Mucosa of rectum (tissue), 2 donors: Measurements from ENCODE around the gene MSX1.
A peak's percentile ranks its signal among the peaks of the same experiment; 100 is the strongest.

Source experiments
- H3K27ac ChIP-seq, 2 donors: one replicate each; pipeline ENCODE4 v1.7.0; 2013; ENCODE audit warnings: inconsistent platforms in 2 of 2, low read depth in 2 of 2, low read length in 2 of 2
- H3K27me3 ChIP-seq, 2 donors: one replicate each; pipeline ENCODE4 v1.7.0; 2013; ENCODE audit warnings: low read length in 2 of 2; ENCODE audit not compliant: control insufficient read depth in 2 of 2, insufficient read depth in 2 of 2
- H3K36me3 ChIP-seq, 2 donors: one replicate each; pipeline ENCODE4 v1.7.0; 2013; ENCODE audit warnings: low read length in 2 of 2; ENCODE audit not compliant: control insufficient read depth in 2 of 2, insufficient read depth in 2 of 2
- H3K4me1 ChIP-seq, 2 donors: one replicate each; pipeline ENCODE4 v1.7.0; 2013; ENCODE audit warnings: low read length in 2 of 2, mild to moderate bottlenecking in 1 of 2; ENCODE audit not compliant: control insufficient read depth in 2 of 2, insufficient read depth in 2 of 2
- H3K4me3 ChIP-seq, 2 donors: one replicate each; pipeline ENCODE4 v1.7.0; 2013; ENCODE audit warnings: low read length in 2 of 2
- H3K9ac ChIP-seq, 2 donors: one replicate each; pipeline ENCODE4 v1.7.0; 2013; ENCODE audit warnings: low read length in 2 of 2, low read depth in 1 of 2, mild to moderate bottlenecking in 1 of 2
- H3K9me3 ChIP-seq, 2 donors: one replicate each; pipeline ENCODE4 v1.7.0; 2013; ENCODE audit warnings: low read length in 2 of 2; ENCODE audit not compliant: control insufficient read depth in 2 of 2
- donor health status: healthy.
- donor health status: Normal muscosa, but diverticular disease.

MSX1 gene

DNA sequence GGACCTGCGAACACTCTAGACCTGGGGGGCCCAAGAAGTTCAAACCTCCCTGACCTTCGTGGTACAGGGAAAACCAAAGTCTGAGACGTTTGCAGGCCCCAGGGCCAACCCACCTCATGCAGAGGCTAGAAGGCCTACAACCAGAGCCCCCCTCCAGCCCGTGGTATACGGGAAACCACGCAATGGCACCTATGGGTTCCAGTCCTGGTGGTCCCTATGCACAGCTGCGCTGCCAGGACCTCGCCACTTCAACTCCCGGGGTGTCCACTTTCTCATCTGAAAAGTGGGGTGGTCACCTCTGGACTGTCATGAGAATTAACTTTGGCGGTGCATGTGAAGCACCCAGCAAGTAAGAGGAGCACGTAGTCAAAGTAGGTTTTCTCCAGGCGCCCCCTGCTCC, 8.4 kb upstream of the MSX1 start:
- no peaks in the 10 kb centered on the region for H3K9me3 ChIP-seq
- H3K36me3 ChIP-seq: no peaks in the 10 kb centered on the region
- peaks cover 42 to 55% of the 10 kb centered on the region in 2 donors for H3K27me3 ChIP-seq
- H3K4me1 ChIP-seq: peaks cover 4% of the 10 kb centered on the region in 2 donors
- H3K4me3 ChIP-seq: no peak overlapping the region
- no peak overlapping the region for H3K27ac ChIP-seq
- H3K9ac ChIP-seq: no peak overlapping the region

DNA sequence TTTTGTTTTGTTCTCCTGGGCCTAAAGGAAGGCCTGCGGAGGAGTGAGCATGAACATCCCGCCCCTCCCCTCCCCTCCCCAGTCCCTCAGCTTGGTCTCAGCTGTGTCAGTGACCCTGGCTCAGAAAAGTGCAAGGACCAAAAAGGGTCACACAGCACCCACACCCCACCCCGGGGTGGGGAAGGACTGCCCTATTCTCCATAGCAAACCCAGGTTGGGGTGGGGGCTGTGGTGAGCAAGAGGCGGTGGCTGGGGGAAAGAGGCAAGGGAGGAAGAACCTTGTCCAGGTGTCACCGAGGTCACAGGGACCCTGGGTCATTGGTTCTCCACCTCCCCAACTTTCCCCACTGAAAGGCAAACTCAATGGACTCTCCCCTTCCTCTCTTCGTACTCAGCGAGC, 7.6 kb upstream of the MSX1 start:
- H3K4me1 ChIP-seq: peaks cover 7 to 11% of the 10 kb centered on the region in 2 donors
- no peaks in the 10 kb centered on the region for H3K36me3 ChIP-seq
- no peak overlapping the region for H3K9ac ChIP-seq
- no peak overlapping the region for H3K4me3 ChIP-seq
- no peak overlapping the region for H3K27ac ChIP-seq
- H3K9me3 ChIP-seq: no peaks in the 10 kb centered on the region
- peaks cover 46 to 58% of the 10 kb centered on the region in 2 donors for H3K27me3 ChIP-seq

DNA sequence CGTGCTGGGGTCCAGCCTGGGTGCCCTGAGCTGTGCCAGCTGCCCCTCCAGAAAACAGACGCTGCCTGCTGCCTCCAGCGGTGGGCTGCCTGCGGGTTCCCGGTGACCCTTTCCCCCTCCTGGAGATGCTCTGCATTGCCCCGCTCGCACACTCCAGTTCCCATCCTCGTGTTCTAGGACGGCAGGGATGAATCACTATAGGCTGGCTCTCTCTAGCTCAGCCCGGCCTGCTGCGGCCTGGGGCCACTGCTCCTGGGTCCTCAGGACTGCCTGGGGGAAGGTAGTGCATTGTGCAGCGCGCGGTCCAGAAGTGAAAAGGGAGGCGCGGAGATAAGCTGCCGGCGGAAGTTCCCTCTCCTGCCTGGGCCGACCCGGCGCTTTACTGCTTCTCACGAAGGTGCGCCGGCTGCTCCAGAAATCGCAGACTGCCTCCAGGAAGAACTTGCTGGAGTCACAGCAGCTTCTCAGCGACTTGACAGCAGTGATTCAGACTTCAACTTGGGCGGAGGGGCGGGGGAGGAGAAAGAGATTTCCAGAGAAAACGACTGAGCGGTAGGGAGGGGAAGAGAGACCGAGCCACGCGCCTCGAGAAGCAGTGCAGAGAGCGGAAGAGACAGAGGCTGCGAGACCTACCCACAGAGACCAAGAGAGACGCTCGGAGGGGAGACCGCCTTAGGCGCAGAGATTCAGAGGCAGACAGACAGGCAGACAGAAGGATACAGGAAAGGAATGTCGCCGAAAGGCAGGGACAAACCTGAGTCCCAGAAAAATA, 6.7 kb upstream of the MSX1 start:
- Histone ChIP-seq H3K27me3 (peaks cover 54 to 66% of the 10 kb centered on the region in 2 donors), H3K36me3 (no peaks in the 10 kb centered on the region), H3K9ac (no peak overlapping the region), H3K27ac (no peak overlapping the region), H3K4me1 (peaks cover 7 to 11% of the 10 kb centered on the region in 2 donors), H3K9me3 (no peaks in the 10 kb centered on the region), H3K4me3 (peak overlapping the region; percentile 28 to 56)

DNA sequence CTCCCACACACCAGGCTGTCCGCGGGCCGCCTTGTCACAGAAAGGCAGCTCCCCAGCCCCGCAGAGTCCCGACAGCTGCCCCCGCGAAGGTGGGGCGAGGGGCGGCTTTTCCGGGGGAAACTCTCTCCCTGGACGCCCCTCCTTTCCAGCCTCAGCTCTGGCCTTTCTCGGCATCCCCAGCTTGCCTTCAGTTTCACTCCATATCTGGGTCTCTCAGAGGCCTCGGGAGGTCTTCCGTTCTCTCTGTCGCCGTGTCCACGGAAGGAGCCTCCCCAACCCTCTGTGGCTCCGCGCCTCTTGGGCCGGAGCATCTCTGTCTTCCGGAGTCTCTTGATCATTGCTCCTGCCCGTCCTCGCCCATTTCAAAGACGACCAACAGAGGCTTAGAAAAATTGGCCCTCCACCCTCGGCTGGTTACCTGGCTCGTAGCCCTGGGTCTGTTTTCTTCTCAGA, 6.1 kb upstream of the MSX1 start:
- Histone ChIP-seq H3K27ac (no peak overlapping the region), H3K4me1 (peaks cover 7 to 11% of the 10 kb centered on the region in 2 donors), H3K27me3 (peaks cover 60 to 69% of the 10 kb centered on the region in 2 donors), H3K9ac (no peak overlapping the region), H3K9me3 (no peaks in the 10 kb centered on the region), H3K36me3 (no peaks in the 10 kb centered on the region), H3K4me3 (peak overlapping the region; percentile 28 to 56)

DNA sequence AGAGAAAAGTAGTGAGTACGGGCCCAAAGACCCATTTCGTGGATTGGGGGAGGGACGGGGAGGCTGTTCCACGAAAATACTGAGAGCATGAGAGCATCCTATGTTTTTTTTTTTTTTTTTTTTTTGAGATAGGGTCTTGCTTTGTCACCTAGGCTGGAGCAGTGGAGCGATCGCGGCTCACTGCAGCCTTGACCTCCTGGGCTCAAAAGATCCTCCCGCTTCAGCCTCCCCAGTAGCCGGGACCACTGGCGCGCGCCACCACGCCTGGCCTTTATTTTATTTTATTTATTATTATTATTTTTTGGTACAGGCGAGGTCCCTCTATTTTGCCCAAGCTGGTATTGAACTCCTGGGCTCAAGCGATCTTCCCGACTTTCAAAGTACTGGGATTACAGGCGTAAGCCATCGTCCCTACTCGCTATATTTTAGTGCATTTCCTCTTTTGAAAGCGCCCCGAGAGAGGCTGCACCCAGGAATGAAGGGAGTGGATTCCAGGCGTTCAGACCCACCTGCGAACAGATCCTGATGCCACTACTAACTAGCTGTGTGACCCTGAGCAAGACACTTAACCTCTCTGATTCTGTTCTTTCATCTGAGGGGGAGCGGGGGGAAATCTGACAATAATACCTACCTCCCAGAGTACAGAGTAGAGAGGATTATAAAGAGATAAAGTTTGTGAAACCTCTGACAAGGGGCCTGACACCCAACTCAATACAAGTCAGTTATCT, 5.4 kb upstream of the MSX1 start:
- Histone ChIP-seq H3K27ac (no peak overlapping the region), H3K36me3 (no peaks in the 10 kb centered on the region), H3K27me3 (peaks cover 67 to 73% of the 10 kb centered on the region in 2 donors), H3K4me3 (no peak overlapping the region), H3K9me3 (no peaks in the 10 kb centered on the region), H3K9ac (no peak overlapping the region), H3K4me1 (peaks cover 7 to 13% of the 10 kb centered on the region in 2 donors)

DNA sequence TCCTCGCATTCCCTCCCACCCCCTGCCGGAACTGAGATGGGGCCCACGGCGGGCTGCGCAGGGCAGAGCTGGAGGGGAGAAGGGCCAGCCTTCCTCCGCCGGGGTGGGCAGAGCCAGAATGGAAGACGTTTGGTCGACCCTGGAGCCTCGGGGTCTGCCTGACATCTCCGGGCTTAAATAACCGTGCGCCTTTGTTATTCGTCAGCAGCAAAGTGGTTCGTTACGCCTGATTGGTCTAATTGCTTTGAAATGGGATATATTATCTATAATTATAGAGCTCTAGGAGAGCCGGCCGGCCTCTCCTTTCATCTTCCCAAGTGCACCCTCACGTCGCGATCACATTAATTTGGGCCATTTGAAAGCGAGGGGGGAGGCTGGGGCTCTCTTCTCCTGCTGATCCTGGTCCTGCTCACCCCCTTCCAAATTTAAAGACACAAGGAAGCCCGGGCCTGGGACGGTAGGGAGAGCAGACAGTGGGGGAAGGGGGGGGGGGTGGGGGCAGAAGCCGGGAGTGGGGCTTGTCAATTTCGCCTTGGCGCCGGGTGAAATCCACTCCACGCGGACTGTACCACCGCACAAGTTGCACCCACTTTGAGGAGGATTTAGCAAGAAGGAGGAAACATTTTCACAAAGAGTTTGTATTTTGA, 4.7 kb upstream of the MSX1 start:
- no peaks in the 10 kb centered on the region for H3K9me3 ChIP-seq
- peaks cover 68 to 73% of the 10 kb centered on the region in 2 donors for H3K27me3 ChIP-seq
- peaks cover 9 to 15% of the 10 kb centered on the region in 2 donors for H3K4me1 ChIP-seq
- no peaks in the 10 kb centered on the region for H3K36me3 ChIP-seq
- H3K9ac ChIP-seq: no peak overlapping the region
- H3K4me3 ChIP-seq: no peak overlapping the region
- H3K27ac ChIP-seq: no peak overlapping the region

DNA sequence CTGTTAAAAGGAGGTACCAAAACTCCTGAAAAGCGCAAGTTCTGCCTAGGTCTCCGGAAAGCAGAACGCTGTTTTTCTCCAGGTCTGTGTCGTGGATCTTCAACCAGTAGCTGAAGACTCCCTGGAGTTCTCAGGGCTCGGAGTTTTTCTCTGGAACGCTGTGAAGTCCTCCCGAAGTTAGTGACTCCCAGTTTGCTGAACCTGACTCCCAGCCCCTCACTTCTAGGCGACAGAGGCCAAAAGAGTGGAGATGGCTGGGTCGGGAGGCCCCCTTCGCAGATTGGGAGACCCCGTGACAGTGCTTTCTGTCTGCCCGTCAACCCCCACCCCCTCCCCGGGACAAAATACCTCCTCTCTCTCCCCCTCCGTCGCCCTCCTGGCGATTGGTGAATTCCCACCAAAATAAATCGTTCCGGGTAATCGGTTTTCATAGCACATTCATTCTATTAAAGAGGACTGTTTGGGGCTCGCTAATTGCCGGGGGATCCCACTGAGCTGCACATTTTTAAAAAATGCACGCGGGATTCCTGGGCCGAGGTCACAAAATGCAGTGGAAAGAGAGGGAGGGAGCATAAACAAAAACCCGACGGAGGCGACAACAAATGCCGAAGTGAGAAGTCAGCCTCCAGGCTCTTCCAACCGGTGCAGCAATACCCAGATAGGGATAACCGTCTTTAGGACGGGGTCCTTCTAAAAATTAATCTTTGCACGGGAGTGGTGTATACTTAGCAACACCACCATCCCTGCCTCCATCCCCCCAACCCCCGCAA, 4.0 kb upstream of the MSX1 start:
- Histone ChIP-seq H3K27ac (no peak overlapping the region), H3K27me3 (peaks cover 70 to 73% of the 10 kb centered on the region in 2 donors), H3K4me3 (no peak overlapping the region)

DNA sequence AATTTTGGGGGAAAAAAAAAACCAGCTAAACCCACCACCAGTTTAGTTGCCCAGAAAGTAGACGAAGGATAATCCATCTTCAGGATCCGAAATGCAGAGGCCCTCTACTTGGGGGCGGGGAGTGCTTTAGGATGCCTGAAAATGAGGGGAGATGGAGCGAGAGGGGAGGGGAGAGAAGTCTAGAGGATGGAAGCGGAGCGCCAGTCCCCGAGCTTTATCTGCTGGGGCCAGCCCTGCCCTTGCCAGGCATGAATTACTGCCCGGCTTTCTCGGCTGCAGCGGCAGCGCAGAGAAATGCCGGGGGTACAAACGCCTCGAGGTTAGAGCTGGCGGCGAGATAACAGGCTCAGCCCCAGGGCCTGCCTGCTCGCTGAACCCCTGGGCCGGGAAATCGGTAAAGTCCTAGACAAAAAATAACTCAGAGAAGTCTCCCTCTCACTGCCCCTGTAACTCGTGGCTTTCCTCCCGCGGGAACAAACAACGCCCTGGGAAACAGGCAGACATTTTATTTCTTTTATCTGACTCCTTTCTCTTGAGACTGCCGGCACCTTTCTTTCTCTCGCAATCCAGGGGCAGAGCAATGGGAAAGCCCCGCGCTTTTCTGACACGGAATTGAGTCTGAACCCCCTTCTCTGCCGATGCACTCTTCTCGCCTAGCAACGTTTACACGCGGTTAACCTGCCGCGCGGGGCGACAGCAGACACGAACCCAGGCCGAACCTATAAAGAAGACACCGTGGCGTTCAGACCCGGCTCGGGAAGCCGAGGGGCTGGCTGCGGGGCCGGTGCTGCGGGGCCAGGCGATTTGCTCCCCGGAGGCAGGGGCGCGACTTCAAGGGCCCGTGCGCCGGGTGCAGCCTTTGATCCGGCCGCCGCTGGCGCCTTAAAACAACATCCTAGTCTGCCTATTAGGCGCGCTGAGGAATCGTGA, 3.1 kb upstream of the MSX1 start:
- no peaks in the 10 kb centered on the region for H3K9me3 ChIP-seq
- peak overlapping the region; percentile 26 to 30 for H3K4me3 ChIP-seq
- H3K36me3 ChIP-seq: no peaks in the 10 kb centered on the region
- H3K27me3 ChIP-seq: peaks cover 77 to 78% of the 10 kb centered on the region in 2 donors
- H3K4me1 ChIP-seq: peaks cover 20% of the 10 kb centered on the region in 2 donors
- no peak overlapping the region for H3K27ac ChIP-seq
- no peak overlapping the region for H3K9ac ChIP-seq

More for the DNA sequence above, 4.0 kb upstream of the MSX1 start:
- H3K4me1 ChIP-seq: peaks cover 15 to 19% of the 10 kb centered on the region in 2 donors
- H3K36me3 ChIP-seq: no peaks in the 10 kb centered on the region
- no peak overlapping the region for H3K9ac ChIP-seq
- no peaks in the 10 kb centered on the region for H3K9me3 ChIP-seq
